Stimulated activated CD4-positive, alpha-beta T cell treated with anti-CD3 and anti-CD28 coated beads, Interleukin-12 subunit alpha, Interleukin-12 subunit beta, amount 100 ng/mL, for 4 hours (primary cell): ENCODE results near the gene ERCC4.

Source experiments
- DNase-seq: peaks from one replicate; pipeline ENCODE4 v3.0.0-alpha.2; 2020

The ERCC4 gene

DNA sequence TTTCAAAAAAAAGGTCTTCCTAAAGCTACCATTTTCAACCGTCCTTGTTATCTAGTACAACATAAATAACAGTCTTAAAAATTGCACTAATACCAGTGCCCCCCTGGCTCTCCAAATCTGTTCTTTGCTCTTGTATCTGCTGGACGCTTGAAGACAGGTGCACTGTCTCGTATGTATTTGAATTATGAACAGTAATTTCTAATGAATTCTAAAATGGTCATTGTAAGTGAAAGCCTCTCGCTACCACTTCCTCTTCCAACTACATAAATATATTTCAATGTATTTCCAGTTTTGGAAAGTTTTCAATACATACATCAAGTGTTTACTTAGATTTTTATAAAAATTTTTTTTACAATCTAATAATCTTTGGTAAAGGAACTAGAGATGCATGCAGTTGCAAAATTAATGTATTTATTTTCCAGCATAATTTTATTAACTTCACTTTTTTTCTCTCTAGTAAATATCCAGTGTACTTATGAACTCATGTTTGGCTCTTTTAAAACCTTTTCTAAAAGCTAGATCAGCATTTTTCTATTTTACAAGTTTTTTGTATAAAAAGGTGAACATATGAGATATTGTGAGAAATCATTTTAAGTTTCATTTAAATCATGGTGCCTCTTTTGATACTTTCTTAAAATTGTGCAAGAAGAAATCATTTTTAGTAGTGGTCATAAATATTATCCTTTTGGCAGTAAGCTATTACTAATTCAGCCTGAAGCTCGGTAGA is 31.0 kb downstream of the ERCC4 start:
- no peak for DNase-seq

DNA sequence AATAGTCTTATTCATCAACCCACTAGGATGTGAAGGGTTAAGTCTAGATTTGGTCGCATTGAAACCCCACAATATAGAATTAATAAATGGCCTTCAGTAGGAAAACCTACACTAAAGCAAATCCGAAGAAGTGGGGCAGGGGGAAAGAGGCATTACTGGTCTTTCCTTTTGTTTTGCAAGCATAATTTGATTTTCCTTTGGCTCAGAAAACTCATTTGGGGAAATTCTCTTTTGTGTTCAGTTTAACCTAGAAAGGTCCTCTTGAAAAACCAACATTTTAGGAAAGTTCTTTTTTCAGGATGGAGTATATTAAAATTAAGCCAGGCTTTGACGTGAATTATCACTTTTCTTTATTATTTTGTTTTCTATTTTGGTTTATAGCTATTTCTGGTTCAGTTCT is 31.7 kb downstream of the ERCC4 start:
- DNase-seq = no peak

DNA sequence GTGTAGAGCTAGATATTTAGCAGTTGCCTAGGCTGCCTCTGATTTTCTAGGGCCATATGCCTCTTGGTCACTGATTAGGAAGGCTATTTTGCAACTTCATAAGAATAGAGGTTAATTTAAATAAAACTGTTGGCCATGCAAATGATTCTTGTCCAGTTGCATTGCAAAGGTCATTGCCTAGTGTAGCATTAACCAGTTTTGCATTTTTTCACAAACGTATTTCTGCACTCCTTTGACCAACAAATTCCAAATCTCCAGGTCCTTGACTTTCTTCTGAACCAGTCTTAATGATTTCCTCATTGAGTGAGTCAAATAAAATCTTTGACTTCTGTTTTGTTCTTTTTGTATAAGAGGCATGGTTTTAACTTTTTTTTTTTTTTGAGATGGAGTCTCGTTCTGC is 33.5 kb downstream of the ERCC4 start:
- no peak for DNase-seq

DNA sequence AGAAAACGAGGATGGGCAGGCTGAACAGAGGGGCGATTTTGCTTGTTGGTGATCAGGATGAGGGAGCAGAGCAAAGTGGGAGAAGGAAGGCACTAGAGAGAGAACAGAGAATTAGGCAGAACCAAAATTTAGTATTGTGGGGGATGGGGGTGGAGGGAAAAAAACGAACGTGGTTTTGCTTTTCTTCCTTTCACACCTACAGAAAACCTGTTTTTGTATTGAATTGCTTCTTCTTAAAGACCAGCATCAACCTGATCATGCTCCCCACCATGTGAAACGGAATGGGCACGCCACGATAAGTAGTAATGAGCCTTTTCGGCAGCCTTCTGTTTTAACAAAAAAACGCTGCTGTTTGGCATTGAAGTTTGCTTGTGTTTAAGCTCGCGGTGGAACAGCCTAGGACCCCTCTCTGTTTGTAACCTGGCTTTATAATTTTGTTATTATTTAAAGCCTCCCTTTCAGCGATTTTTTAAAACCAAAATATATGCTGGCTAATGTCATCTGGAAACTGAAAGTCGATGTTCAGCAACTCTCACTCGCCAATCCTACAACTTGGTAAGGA is 36.8 kb downstream of the ERCC4 start:
- no peak for DNase-seq

DNA sequence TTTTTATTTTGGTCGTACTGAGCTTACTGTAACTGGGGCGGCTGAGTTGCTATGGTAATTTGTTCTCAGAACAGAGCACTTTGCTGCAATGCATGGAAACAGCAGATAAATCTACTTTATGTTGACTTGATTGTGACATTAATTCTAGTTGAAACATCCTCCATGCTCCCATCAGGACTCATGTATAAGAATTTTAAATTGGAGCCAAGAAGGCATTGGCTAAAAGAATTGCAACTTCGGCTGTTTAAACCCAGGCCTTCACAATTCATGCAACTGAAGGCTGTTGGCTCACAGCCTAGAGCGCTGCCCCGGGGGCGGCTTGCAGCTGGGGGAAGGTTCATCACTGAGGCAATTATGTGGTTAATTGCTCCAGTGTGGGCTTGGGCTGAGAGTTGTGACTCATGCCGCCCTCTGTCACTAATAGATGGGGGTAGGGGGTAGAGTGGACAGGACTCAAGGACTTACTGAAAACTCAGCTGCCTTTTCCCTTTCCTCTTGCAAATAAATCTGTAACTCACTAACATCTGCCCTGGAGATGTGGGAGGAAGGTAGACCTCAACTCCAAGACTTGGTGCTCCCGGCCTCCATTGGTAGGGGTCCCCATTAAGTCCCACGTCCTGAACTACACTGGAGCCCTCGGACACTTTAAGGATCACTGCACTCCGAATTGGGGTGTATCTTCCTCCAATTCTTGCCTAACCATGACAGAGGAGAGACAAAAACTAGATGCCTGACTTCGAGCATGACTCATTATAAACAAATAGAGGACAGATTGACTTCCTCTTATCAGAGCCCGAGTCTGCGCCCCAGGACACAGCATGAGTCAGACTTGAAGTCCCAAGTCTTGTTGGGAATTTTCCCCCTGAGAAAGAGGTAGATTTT is 37.5 kb downstream of the ERCC4 start:
- no peak for DNase-seq

DNA sequence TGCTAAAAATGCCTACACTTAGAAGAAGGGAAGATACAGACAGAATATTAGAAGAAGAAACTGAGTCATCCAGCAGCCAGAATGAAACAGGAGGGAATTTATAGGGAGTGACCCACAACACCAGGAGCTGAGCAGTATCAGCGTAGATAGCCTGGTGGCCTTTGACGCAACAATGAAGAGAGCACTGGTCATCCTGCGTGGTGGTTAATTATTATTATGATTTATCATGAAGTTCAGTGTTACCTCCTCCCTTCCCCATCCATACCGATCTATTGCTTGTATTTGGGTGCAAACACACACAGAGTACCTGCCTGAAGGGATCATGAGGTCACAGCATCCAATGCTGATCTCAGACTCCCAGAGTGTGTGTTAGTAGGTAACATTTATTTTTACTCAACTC is 38.5 kb downstream of the ERCC4 start:
- DNase-seq = no peak

DNA sequence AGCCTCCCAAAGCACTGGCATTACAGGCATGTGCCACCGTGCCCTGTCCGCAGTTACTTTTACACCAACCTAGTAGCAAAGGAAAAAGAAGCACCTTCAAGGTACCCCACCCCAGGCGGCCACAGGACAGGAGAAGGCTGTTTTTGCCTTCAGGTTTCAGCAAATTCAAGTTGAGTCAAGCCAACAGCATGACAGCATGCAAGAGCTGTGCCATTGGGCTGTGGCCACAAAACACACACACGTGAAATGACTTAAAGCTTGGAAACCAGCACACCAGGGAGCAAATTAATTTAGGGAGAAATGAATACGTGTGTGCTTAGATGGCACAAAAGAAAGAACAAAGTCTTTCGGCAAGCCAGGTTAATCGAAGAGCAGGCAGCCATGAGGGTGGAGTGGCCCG is 39.7 kb downstream of the ERCC4 start:
- no peak for DNase-seq

DNA sequence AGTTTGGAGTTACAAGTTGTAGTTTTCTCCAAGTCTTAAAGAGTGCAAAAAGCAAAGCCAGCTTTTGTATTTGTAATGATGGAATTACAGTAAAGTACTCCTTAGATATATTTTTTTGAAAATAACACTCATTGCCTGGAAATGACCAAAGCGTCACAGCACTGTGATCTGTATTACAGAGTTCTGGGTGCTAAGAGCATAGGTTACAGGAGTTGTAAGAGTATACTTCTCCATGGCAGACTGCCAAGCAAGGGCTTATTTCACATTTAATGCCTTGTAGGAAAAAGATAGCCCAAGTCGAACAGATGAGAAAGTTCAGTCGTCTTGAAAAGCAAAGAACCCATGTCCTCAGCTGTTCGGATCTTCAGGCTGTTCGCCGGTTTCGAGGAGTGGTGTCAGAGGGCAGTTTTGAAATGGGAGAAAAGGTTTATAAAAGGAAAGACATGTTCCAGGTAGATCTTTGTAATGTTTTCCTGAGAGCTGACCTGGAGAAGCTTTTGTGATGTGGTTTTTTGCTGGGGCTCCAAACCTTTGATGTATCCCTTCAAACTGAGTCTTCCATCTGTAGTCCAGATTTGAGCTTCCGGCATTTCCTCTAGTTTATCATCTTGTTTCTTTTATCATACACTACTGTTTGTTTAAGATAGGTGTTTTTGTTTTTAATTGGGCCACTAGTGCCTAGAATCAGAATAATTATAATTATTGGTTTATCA is 41.3 kb downstream of the ERCC4 start:
- DNase-seq = no peak

DNA sequence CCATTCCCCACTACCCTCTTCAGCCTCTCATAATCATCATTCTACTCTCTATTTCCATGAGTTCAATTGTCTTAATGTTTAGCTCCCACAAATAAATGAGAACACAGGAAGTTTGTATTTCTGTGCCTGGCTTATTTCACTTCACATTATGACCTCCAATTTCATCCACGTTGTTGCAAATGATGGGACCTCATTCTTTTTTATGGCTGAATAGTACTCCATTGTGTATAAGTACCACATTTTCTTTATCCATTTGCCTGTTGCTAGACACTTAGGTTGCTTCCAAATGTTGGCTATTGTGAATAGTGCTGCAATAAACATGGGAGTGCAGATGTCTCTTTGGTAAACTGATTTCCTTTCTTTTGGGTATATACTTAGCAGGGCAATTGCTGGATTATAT is 42.3 kb downstream of the ERCC4 start:
- DNase-seq = no peak

DNA sequence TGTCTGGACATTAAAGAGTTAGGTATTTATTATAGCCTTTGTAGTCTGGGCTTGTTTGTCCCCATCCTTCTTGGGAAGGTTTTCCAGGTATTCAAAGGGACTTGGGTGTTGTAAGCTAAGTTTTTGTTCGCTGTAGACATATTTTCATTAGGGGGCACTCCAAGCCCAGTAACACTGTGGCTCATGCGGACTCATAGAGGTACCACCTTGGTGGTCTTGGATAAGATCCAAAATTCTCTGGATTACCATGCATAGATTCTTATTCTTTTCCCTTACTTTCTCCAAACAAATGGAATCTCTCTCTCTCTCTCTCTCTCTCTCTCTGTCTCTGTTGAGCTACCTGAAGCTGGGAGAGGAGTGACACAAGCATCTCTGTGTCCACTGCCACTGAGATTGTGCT is 48.9 kb downstream of the ERCC4 start:
- DNase-seq = no peak

DNA sequence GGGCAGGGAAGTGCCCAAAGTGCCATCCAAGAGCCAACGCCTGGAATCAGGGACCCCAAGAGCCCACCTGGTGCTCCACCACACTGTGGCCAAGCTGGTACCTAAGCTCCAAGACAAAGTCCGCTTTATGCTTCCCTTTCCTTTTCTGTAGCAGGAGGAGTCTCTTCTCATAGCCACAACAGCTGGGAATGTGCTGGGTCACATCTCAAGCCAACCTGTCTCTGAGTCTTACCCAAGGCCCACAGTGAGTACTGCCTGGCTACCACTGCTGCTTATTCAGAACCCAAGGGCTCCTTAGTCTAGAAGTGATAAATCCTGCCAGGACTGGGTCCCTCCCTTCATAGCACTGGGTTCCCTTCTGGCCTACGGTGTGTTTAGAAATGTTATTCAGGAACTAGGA is 49.8 kb downstream of the ERCC4 start:
- DNase-seq = no peak

DNA sequence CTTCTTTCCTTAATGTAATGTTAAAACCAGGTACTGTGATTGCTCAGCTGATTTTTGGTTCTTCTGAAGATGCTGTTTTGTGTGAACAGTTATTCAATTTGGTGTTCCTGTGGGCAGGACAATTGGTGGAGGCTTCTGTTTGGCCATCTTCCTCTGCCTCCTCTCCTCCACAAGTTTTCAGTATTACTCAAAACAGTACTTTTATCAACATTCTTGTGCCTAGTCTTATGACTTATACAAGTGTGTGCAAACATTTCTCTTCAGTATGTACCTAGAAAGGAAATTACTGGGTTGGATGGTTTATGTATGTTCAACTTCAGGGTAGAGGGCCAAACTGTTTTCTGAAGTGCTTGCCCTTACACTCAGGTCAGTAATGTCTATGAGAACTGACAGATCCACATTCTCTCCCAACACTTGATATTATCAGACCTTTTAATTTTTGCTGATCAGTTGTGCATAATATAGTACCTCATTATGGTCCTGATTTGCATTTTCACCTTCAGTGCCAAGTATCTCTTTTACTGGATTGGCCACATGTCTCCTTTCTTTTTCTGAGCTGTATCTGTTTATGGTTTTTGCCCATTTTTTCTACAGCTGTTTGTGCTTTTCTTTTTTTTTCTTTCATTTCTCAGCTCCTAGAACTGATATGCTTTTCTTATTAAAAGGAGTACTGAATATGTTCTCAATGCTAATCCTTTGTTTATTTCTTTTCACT is 50.9 kb downstream of the ERCC4 start:
- DNase-seq = no peak

DNA sequence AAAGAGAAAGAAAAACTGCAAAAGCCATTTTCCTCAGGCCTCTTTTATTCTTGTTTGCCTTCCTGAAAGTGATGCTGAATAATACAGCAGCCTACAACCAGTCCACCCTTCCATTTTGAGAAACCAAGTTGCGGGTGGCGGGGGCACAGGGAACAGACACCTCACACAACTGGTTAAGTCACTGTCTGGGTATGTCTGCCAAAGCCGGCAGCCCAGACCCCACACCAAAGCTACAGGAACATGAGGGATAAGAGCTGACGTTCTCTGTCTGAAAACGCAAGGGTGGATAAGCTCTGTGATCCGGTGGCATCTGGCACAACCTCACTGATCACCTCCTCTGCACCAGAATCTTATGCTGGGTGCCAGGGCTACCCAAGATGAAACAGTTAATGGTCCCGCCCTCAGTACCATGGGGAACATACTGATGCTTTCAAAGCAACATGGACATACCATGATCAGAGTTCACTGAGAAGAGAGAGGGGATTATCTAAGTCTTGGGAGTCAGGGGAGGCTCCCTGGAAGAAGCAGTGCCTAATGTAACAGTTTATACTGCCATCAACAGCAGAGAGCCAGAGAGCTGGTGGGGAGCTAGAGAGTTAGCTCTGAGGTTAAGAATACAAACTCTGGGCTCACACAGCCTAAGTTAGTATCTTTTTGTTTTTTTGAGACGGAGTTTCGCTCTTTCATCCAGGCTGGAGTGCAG is 53.5 kb downstream of the ERCC4 start:
- no peak for DNase-seq

DNA sequence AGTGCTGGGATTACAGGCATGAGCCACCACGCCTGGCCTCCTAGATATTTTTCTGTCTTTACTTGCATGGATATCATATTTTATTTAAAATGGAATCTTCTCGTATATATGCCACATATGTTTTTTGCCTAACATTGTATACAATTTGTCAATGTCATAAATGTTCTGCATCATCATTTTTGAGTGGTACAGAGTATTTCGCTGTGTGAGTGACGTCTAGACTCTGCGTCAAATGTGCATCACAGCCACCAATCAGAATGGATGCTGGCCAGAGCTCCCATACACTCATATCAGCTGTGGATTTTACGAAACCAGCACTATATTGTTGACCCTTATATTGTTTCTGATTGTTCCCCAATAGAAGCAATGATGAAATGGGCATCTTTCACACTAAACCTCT is 57.2 kb downstream of the ERCC4 start:
- no peak for DNase-seq

DNA sequence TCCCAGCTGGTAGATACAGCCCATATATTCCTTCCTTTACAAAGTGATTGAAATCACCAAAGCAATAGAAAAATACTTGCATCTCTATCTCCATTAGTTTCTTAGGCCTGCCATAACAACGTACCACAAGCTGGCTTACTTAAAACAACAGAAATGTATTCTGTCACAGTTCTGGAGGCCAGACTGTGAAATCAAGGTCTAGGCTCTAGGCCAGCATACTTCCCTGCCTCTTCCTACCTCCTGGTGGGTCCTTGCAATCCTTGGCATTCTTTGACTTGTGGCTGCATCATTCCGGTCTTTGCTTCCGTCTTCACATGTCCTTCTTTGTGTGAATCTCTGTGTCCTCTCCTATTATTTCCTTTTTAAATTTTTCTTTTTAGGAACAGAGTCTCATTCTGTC is 62.5 kb downstream of the ERCC4 start:
- no peak for DNase-seq

DNA sequence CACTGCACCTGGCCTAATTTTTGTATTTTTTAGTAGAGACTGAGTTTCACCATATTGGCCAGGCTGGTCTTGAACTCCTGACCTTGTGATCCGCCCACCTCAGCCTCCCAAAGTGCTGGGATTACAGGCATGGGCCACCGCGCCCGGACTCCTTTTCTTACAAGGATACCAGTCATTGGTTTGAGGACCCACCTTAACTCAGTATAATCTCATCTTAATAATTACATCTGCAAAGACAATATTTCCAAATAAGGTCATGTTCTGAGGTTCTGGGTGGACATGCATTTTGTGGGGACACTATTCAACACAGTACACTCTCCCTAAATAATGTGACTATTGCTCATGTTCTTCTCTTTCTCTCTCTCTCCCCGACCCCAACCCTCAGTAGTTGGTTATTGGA is 63.7 kb downstream of the ERCC4 start:
- DNase-seq = no peak

DNA sequence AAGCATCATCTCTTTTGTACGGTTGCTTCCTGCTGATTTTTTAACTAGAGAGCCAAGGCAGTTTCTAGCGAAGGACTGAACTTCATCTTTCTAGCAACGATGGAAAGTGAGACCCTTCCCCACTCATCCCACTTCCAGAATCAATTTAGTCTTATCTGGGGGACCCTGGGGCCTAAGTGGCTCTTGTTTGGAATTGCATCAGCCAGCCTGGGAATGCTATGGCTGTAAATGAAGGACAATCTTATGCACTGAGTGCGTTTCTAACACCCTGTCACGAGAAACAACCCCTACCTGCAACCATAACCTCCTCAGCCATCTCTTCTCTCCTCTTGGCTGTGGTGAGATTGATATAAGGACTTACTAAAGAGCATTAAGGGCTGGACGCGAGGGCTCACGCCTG is 64.8 kb downstream of the ERCC4 start:
- DNase-seq = no peak

DNA sequence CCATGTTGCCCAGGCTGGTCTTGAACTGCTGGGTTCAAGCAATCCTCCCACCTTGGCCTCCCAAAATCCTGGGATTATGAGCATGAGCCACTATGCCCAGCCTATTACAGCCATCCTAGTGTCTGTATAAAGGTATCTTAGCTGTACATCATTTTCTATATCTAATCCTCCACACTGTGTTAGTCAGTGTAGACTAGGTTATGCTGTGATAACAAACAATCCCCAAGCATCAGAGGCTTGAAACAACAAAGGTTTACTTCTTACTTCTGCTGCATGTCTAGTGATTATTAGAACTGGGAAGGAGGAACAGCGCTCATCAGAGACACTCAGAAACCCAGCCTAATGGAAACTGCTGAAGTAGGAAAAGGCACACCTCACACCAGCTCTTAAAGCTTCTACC is 68.1 kb downstream of the ERCC4 start:
- no peak for DNase-seq

DNA sequence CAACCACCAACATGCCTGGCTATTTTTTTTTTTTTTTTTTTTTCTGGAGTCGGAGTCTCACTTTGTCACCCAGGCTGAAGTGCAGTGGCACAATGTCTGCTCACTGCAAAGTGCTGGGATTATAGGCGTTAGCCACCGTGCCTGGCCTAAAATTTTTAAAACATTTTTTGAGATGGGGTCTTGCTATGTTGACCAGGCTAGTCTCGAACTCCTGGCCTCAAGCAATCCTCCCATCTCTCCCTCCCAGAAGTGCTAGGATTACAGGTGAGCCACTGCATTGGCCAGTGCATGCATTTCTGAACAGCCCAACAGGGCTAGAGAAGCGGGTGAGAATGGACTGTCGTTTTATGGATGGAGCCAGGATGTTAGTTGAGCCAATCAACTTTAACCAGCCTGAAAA is 72.4 kb downstream of the ERCC4 start:
- no peak for DNase-seq

DNA sequence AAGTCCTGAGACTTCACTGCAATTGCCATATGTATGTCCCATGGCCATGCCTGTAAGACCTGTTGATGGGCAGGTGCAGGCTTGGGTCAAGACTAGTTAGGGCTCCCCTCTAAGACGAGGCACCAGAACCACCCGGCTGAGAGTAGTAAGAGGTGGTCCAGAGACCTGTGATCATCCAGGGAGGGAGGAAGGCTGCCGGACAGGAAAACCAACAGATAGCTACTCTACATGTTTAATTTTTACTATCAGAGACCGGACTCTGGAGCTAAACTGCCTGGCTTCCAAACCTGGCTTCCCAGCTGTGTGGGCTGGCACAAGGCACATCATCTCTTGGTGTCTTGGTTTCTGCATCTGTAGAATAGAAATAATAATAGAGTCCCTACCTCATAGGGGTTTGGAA is 73.0 kb downstream of the ERCC4 start:
- no peak for DNase-seq

DNA sequence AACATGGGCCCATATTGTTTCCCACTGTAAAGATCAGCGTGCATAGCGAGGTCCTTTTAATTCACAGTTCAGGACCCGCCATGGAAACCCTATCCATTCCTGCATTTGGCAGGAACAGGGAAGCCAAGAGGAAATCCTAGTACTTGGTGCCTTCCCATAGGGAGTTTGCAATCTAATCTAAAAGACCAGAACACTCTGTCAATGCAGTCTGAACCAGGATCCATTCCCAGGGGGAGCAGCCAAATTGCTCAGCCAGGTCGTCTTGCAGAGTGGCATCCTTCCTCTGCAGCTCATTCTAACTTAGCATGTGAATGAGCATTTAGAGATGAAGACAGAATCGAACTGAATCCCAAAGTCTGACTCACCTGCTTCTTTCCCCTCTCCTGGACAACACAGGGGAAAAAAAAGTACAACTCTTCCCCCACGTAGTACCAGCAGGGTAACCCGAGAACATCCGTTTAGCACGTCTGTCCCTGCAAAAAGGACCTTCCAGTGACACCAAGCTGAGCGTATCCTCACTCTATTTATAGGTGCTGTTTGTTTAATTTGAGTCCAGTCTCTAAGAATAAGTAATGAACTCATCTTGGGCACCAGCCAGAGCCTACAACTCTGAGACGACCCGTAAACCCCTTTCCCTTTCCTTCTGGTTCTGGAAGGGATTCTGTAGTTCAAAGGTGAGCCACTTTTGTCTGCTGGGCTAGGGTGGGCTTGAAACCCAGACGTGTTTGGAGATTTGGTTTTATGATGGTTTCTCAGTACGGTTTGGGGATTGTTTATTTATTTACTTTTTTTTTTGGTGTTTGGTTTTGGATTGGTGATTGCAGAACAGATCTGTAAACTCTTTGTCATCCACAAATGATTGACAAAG is 74.5 kb downstream of the ERCC4 start:
- DNase-seq = no peak
